Nephron (organoid): ENCODE results near the gene MYO3A.
"Not testable (repeated sequence)": the region's sequence is repeated elsewhere in the genome, so short reads cannot be mapped to it uniquely, and the experiment has no call there.

Experiments
- H3K27ac Mint-ChIP-seq, 3 experiments: 2 replicates each; pipeline ENCODE4 v1.8.0; 2020; ENCODE audit warnings: mixed read lengths in 3 of 3, mild to moderate bottlenecking in 2 of 3, moderate library complexity in 1 of 3
- H3K27me3 Mint-ChIP-seq: 2 replicates; pipeline ENCODE4 v1.8.0; 2021; ENCODE audit warnings: low read depth, mild to moderate bottlenecking, moderate library complexity, mixed read lengths
- H3K36me3 Mint-ChIP-seq: 2 replicates; pipeline ENCODE4 v1.8.0; 2020; ENCODE audit warnings: low read depth, mixed read lengths
- H3K4me1 Mint-ChIP-seq: 2 replicates; pipeline ENCODE4 v1.8.0; 2020; ENCODE audit warnings: mixed read lengths
- H3K4me3 Mint-ChIP-seq, 3 experiments: 2 replicates each; pipeline ENCODE4 v1.8.0; 2020; ENCODE audit warnings: mild to moderate bottlenecking in 3 of 3, mixed read lengths in 3 of 3, moderate library complexity in 2 of 3
- H3K9me3 Mint-ChIP-seq: 2 replicates; pipeline ENCODE4 v1.8.0; 2020; ENCODE audit warnings: mixed read lengths
- CTCF ChIP-seq, 3 experiments: fragments of 200-600 bp; sonication (generic); IDR thresholded peaks; one replicate each; pipeline ENCODE4 v1.5.0; 2021; ENCODE audit warnings: antibody characterized with exemption in 3 of 3; ENCODE audit not compliant: unreplicated experiment in 3 of 3

The MYO3A gene

GRCh38 chr10:26090762-26091161 lies 156.7 kb downstream of the MYO3A start:
- H3K9me3 Mint-ChIP-seq, result no peaks in the 10 kb centered on the region
- no peak overlapping the region for H3K4me3 Mint-ChIP-seq
- no peak for TF ChIP-seq CTCF (IDR thresholded peaks at IDR 0.05; ENCODE audit: unreplicated experiment in 3 of 3)
- H3K4me1 Mint-ChIP-seq, result no peaks in the 10 kb centered on the region
- H3K27ac Mint-ChIP-seq, result no peak overlapping the region
- no peaks in the 10 kb centered on the region for H3K27me3 Mint-ChIP-seq
- H3K36me3 Mint-ChIP-seq, result no peaks in the 10 kb centered on the region

- TF ChIP-seq CTCF (IDR thresholded peaks at IDR 0.05; ENCODE audit: unreplicated experiment in 3 of 3), result no peak
These were observed 159.2 kb downstream of the MYO3A start for GRCh38 chr10:26093229-26093628.

GRCh38 chr10:26095781-26096180 lies 161.8 kb downstream of the MYO3A start:
- H3K27ac Mint-ChIP-seq, result no peak overlapping the region
- TF ChIP-seq CTCF (IDR thresholded peaks at IDR 0.05; ENCODE audit: unreplicated experiment in 3 of 3), result no peak
- H3K9me3 Mint-ChIP-seq, result peaks cover 5% of the 10 kb centered on the region

More at GRCh38 chr10:26093229-26093628, 159.2 kb downstream of the MYO3A start:
- Mint-ChIP-seq H3K27me3 (no peaks in the 10 kb centered on the region), H3K27ac (no peak overlapping the region), H3K36me3 (no peaks in the 10 kb centered on the region), H3K4me1 (no peaks in the 10 kb centered on the region), H3K4me3 (no peak overlapping the region), H3K9me3 (no peaks in the 10 kb centered on the region)

GRCh38 chr10:26097549-26097948 lies 163.5 kb downstream of the MYO3A start:
- not testable (repeated sequence) for H3K27me3 Mint-ChIP-seq, H3K4me3 Mint-ChIP-seq, H3K27ac Mint-ChIP-seq, H3K36me3 Mint-ChIP-seq, H3K4me1 Mint-ChIP-seq
- peaks cover 15% of the 10 kb centered on the region for H3K9me3 Mint-ChIP-seq

More at GRCh38 chr10:26095781-26096180, 161.8 kb downstream of the MYO3A start:
- no peaks in the 10 kb centered on the region for H3K27me3 Mint-ChIP-seq
- no peaks in the 10 kb centered on the region for H3K4me1 Mint-ChIP-seq
- no peak overlapping the region for H3K4me3 Mint-ChIP-seq
- H3K36me3 Mint-ChIP-seq, result peaks cover 4% of the 10 kb centered on the region

GRCh38 chr10:26112532-26112931 lies 178.5 kb downstream of the MYO3A start:
- no peak for TF ChIP-seq CTCF (IDR thresholded peaks at IDR 0.05; ENCODE audit: unreplicated experiment in 3 of 3)
- H3K36me3 Mint-ChIP-seq, result no peaks in the 10 kb centered on the region
- no peak overlapping the region for H3K27ac Mint-ChIP-seq
- H3K9me3 Mint-ChIP-seq, result no peaks in the 10 kb centered on the region
- no peaks in the 10 kb centered on the region for H3K27me3 Mint-ChIP-seq
- no peak overlapping the region for H3K4me3 Mint-ChIP-seq
- no peaks in the 10 kb centered on the region for H3K4me1 Mint-ChIP-seq

GRCh38 chr10:26138613-26139012 lies 204.6 kb downstream of the MYO3A start:
- Mint-ChIP-seq H3K4me1 (no peaks in the 10 kb centered on the region), H3K4me3 (no peak overlapping the region), H3K27ac (no peak overlapping the region), H3K9me3 (peaks cover 6% of the 10 kb centered on the region), H3K36me3 (no peaks in the 10 kb centered on the region), H3K27me3 (no peaks in the 10 kb centered on the region)
- TF ChIP-seq CTCF (IDR thresholded peaks at IDR 0.05; ENCODE audit: unreplicated experiment in 3 of 3), result no peak
